HCT116 (cell line): ENCODE data around the gene RBMS1. TPM values are rescaled to one million over a fixed set of nuclear protein-coding genes. Genes with fewer than 3 reads are reported as not detected.

Experiments
- ATAC-seq: fragments of 200-7000 bp; cut with Tn5 transposase; 2 replicates; pipeline ENCODE4 v1.9.1; 2020; ENCODE audit warnings: mild to moderate bottlenecking, moderate library complexity
- BruUV-seq: library from RNA; stranded (reverse); fragments of 400-500 nt; replicated peaks from 2 replicates; lab custom pipeline; 2021; lab: Mats Ljungman, UMichigan
- CTCF ChIA-PET: fragments of 300-600 bp; sonication (Branson Sonifier 250); formaldehyde crosslinking; loops from one replicate; lab custom pipeline; 2021; ENCODE audit warnings: antibody characterized with exemption; lab: Charles Lee
- POLR2A ChIA-PET: fragments of 300-600, 350-600 bp; sonication (Branson Sonifier 250); formaldehyde crosslinking; loops from one replicate; lab custom pipeline; 2021; ENCODE audit warnings: antibody characterized with exemption; lab: Charles Lee
- RAD21 ChIA-PET, 2 experiments: fragments of 300-600 bp; sonication (Branson Sonifier 250); formaldehyde crosslinking; loops; one replicate each; lab custom pipeline; 2023; ENCODE audit warnings: low total read pairs in 2 of 2; ENCODE audit not compliant: uncharacterized antibody in 2 of 2, unreplicated experiment in 2 of 2, low non-redundant PET in 1 of 2; lab: Charles Lee
- DNase-seq: peaks from one replicate; pipeline ENCODE4 v3.0.0-alpha.2; 2010; ENCODE audit warnings: low read depth, low spot score
- H2AFZ ChIP-seq: fragments of 200-600 bp; shearing (Covaris generic), sonication (generic); 2 replicates; pipeline ENCODE4 v1.6.1; 2017; ENCODE audit warnings: low read depth, mixed run types, mixed read lengths, antibody characterized with exemption, low read length; ENCODE audit not compliant: poor library complexity, severe bottlenecking
- H3K27ac ChIP-seq: 2 replicates; pipeline ENCODE4 v1.5.1; 2012; ENCODE audit warnings: low read depth, low read length
- H3K27me3 ChIP-seq: fragments of 200-600 bp; sonication (generic); 2 replicates; pipeline ENCODE4 v1.6.1; 2016; ENCODE audit warnings: mixed run types, low read length, mixed read lengths; ENCODE audit not compliant: insufficient read depth
- H3K36me3 ChIP-seq, 2 experiments: fragments of 200-500 bp in 1 of 2; fragments of 200-600 bp in 1 of 2; sonication (Bioruptor generic) in 1 of 2; sonication (generic) in 1 of 2; 2 replicates each; pipeline versions ENCODE4 v1.5.1 to v1.6.1; 2014 to 2016; ENCODE audit warnings: low read length in 2 of 2, inconsistent platforms in 1 of 2, mixed read lengths in 1 of 2, mixed run types in 1 of 2; ENCODE audit not compliant: insufficient read depth in 2 of 2, control insufficient read depth in 1 of 2
- H3K4me1 ChIP-seq, 2 experiments: fragments of 200-600 bp in 1 of 2; sonication (generic) in 1 of 2; 2 replicates each; pipeline versions ENCODE4 v1.5.1 to v1.6.1; 2012 to 2017; ENCODE audit warnings: low read length in 2 of 2, inconsistent platforms in 1 of 2, mild to moderate bottlenecking in 1 of 2, mixed read lengths in 1 of 2, mixed run types in 1 of 2, moderate library complexity in 1 of 2; ENCODE audit not compliant: insufficient read depth in 2 of 2, control insufficient read depth in 1 of 2
- H3K4me2 ChIP-seq: fragments of 200-600 bp; sonication (generic); 2 replicates; pipeline ENCODE4 v1.6.1; 2017; ENCODE audit warnings: mixed run types, low read length, mixed read lengths
- H3K4me3 ChIP-seq, 2 experiments: fragments of 200-600 bp in 1 of 2; sonication (generic) in 1 of 2; replicated peaks in 1 of 2; 2 replicates each; pipeline ENCODE4 v1.5.1; 2011 to 2016; ENCODE audit warnings: low read length in 2 of 2, control low read depth in 1 of 2, low read depth in 1 of 2, mild to moderate bottlenecking in 1 of 2, mixed read lengths in 1 of 2, mixed run types in 1 of 2
- H3K79me2 ChIP-seq: fragments of 200-600 bp; sonication (generic); 2 replicates; pipeline ENCODE4 v1.6.1; 2017; ENCODE audit warnings: mild to moderate bottlenecking, mixed run types, low read length, moderate library complexity, mixed read lengths; ENCODE audit not compliant: insufficient read depth
- H3K9ac ChIP-seq: fragments of 200-600 bp; sonication (generic); 2 replicates; pipeline ENCODE4 v1.6.1; 2016; ENCODE audit warnings: low read length, mixed read lengths
- H3K9me2 ChIP-seq: fragments of 200-600 bp; sonication (generic), shearing (Covaris generic); 2 replicates; pipeline ENCODE4 v1.6.1; 2017; ENCODE audit warnings: mixed run types, mild to moderate bottlenecking, moderate library complexity; ENCODE audit not compliant: insufficient read depth
- H3K9me3 ChIP-seq, 2 experiments: fragments of 200-500 bp in 1 of 2; fragments of 200-600 bp in 1 of 2; sonication (Bioruptor generic) in 1 of 2; sonication (generic) in 1 of 2; 2 replicates each; pipeline ENCODE4 v1.6.1; 2014 to 2017; ENCODE audit warnings: low read length in 2 of 2, mixed read lengths in 2 of 2, inconsistent platforms in 1 of 2, low read depth in 1 of 2, mild to moderate bottlenecking in 1 of 2, mixed run types in 1 of 2, moderate library complexity in 1 of 2; ENCODE audit not compliant: control insufficient read depth in 1 of 2, insufficient read depth in 1 of 2
- H4K20me1 ChIP-seq: fragments of 200-600 bp; sonication (generic), shearing (Covaris generic); 2 replicates; pipeline ENCODE4 v1.6.1; 2017; ENCODE audit warnings: mixed run types, mild to moderate bottlenecking, moderate library complexity; ENCODE audit not compliant: insufficient read depth
- CTCF ChIP-seq, 3 experiments: fragments of 200-600 bp in 1 of 3; sonication (generic) in 1 of 3; IDR thresholded peaks in 2 of 3; conservative IDR thresholded peaks in 1 of 3; 2 replicates each; pipeline ENCODE4 v1.5.1; 2012 to 2017; ENCODE audit warnings: low read depth in 2 of 3, low read length in 2 of 3, antibody characterized with exemption in 1 of 3, borderline replicate concordance in 1 of 3, control low read depth in 1 of 3, mild to moderate bottlenecking in 1 of 3, mixed read lengths in 1 of 3, mixed run types in 1 of 3, moderate library complexity in 1 of 3; ENCODE audit not compliant: insufficient read depth in 1 of 3
- ELF1 ChIP-seq: IDR thresholded peaks from 2 replicates; pipeline ENCODE4 v1.6.1; 2012; ENCODE audit warnings: low read depth, borderline replicate concordance
- EZH2phosphoT487 ChIP-seq: fragments of 200-600 bp; IDR thresholded peaks from 2 replicates; pipeline ENCODE4 v1.6.1; 2018; ENCODE audit warnings: antibody characterized with exemption, borderline replicate concordance
- FOSL1 ChIP-seq: IDR thresholded peaks from 2 replicates; pipeline ENCODE4 v1.6.1; 2012; ENCODE audit warnings: low read depth
- MAX ChIP-seq: IDR thresholded peaks from 2 replicates; pipeline ENCODE4 v1.6.1; 2012
- POLR2A ChIP-seq: IDR thresholded peaks from 2 replicates; pipeline ENCODE4 v1.7.0; 2011; ENCODE audit warnings: borderline replicate concordance; ENCODE audit not compliant: insufficient read depth, insufficient read length; ENCODE audit errors: extremely low read depth
- SIN3A ChIP-seq: IDR thresholded peaks from 2 replicates; pipeline ENCODE4 v1.6.1; 2012; ENCODE audit warnings: low read depth
- SP1 ChIP-seq: IDR thresholded peaks from 2 replicates; pipeline ENCODE4 v1.6.1; 2012; ENCODE audit warnings: low read depth
- YY1 ChIP-seq: IDR thresholded peaks from 2 replicates; pipeline ENCODE4 v1.6.1; 2011; ENCODE audit warnings: low read length, low read depth, moderate library complexity, mild to moderate bottlenecking; ENCODE audit not compliant: insufficient replicate concordance; ENCODE audit errors: extremely low read depth
- ZBTB33 ChIP-seq: IDR thresholded peaks from 2 replicates; pipeline ENCODE4 v1.6.1; 2011; ENCODE audit warnings: mild to moderate bottlenecking, low read length, moderate library complexity; ENCODE audit not compliant: insufficient replicate concordance; ENCODE audit errors: extremely low read depth
- ZFX ChIP-seq: fragments of 450-650 bp; IDR thresholded peaks from 2 replicates; pipeline ENCODE4 v1.6.1; 2017
- intact Hi-C: fragments of 100-400 bp; cut with micrococcal nuclease; formaldehyde crosslinking; loops from 2 replicates; pipeline ENCODE4 v1.10.0; 2022
- total RNA-seq: library from RNA; stranded (reverse); gene quantifications from one replicate; pipeline ENCODE4 v1.2.1, GENCODE V29; 2021; ENCODE audit not compliant: unreplicated experiment

RBMS1 gene
- total RNA-seq, 1 experiment from 2014 or later: 17.6 TPM

- ATAC-seq: no peak
- Histone ChIP-seq H3K9me2 (no peaks in the 10 kb centered on the region), H3K4me3 (no peak overlapping the region), H3K9me3 (no peaks in the 10 kb centered on the region), H2AFZ (no peak overlapping the region), H3K4me2 (no peak overlapping the region), H4K20me1 (no peaks in the 10 kb centered on the region), H3K9ac (no peak overlapping the region), H3K36me3 (no peaks in the 10 kb centered on the region), H3K4me1 (peaks cover 18 to 22% of the 10 kb centered on the region in 2 experiments), H3K79me2 (no peaks in the 10 kb centered on the region), H3K27me3 (no peaks in the 10 kb centered on the region), H3K27ac (no peak overlapping the region)
- POLR2A ChIA-PET: no interaction called here
- TF ChIP-seq ZFX (no peak), SP1 (no peak), CTCF (IDR thresholded peaks at IDR 0.05 in 2 of 3, conservative IDR thresholded peaks at IDR 0.05 in 1 of 3; ENCODE audit: borderline replicate concordance in 1 of 3, insufficient read depth in 1 of 3, low read depth in 2 of 3, low read length in 2 of 3) (no peak), MAX (no peak), ELF1 (no peak), YY1 (no peak), EZH2phosphoT487 (no peak), POLR2A (no peak), FOSL1 (no peak), SIN3A (no peak), ZBTB33 (no peak)
- intact Hi-C loops: loop anchor here (10.0 kb wide), 1 partner anchor 558 kb away; no protein-coding TSS in a partner anchor
- CTCF ChIA-PET: interaction anchor here (0.9 kb wide), 2 partner anchors 8 to 327 kb away, joined by 3 read pairs; no protein-coding TSS in a partner anchor
- DNase-seq: no peak
- no TSS peak for BruUV-seq
- RAD21 ChIA-PET: no interaction called here
These were observed 56.3 kb downstream of the RBMS1 start for GRCh38 chr2:160437273-160437672.
